HG03571 (cell line): ENCODE results near the gene SLC2A13.
"Not testable (repeated sequence)": the region's sequence is repeated elsewhere in the genome, so short reads cannot be mapped to it uniquely, and the experiment has no call there.

ENCODE experiments used
- ATAC-seq: cut with Tn5 transposase; IDR thresholded peaks from one replicate; pipeline ENCODE4 v1.9.1; 2021; ENCODE audit not compliant: unreplicated experiment

Gene SLC2A13

GRCh38 chr12:40044396-40044795 is 61.5 kb downstream of the SLC2A13 start:
- no peak for ATAC-seq

GRCh38 chr12:40039598-40039997 is 66.3 kb downstream of the SLC2A13 start:
- ATAC-seq, result no peak

- no peak for ATAC-seq
Measured at GRCh38 chr12:40038619-40039018, 67.3 kb downstream of the SLC2A13 start.

- no peak for ATAC-seq
Measured at GRCh38 chr12:40034712-40035111, 71.2 kb downstream of the SLC2A13 start.

- ATAC-seq, result no peak
Measured at GRCh38 chr12:40034156-40034555, 71.7 kb downstream of the SLC2A13 start.

- no peak for ATAC-seq
Measured at GRCh38 chr12:40033242-40033630, 72.6 kb downstream of the SLC2A13 start.

GRCh38 chr12:40032433-40033241 is 73.2 kb downstream of the SLC2A13 start:
- no peak for ATAC-seq

GRCh38 chr12:40031965-40032364 is 73.9 kb downstream of the SLC2A13 start:
- no peak for ATAC-seq

GRCh38 chr12:40030970-40031369 is 74.9 kb downstream of the SLC2A13 start:
- ATAC-seq, result not testable (repeated sequence)

- ATAC-seq, result no peak
Measured at GRCh38 chr12:40028296-40028695, 77.6 kb downstream of the SLC2A13 start.

GRCh38 chr12:40022850-40023249 is 83.0 kb downstream of the SLC2A13 start:
- no peak for ATAC-seq

GRCh38 chr12:40020261-40020691 is 85.6 kb downstream of the SLC2A13 start:
- ATAC-seq, result no peak

- ATAC-seq, result no peak
Measured at GRCh38 chr12:40017488-40017887, 88.4 kb downstream of the SLC2A13 start.

GRCh38 chr12:40016980-40017379 is 88.9 kb downstream of the SLC2A13 start:
- ATAC-seq, result no peak

- ATAC-seq, result no peak
Measured at GRCh38 chr12:40015881-40016280, 90.0 kb downstream of the SLC2A13 start.

GRCh38 chr12:40015345-40015744 is 90.5 kb downstream of the SLC2A13 start:
- no peak for ATAC-seq

- ATAC-seq, result no peak
Measured at GRCh38 chr12:40013847-40014246, 92.0 kb downstream of the SLC2A13 start.

- ATAC-seq, result no peak
Measured at GRCh38 chr12:40013292-40013691, 92.6 kb downstream of the SLC2A13 start.

GRCh38 chr12:40012711-40013110 is 93.2 kb downstream of the SLC2A13 start:
- no peak for ATAC-seq

- ATAC-seq, result peak; percentile 8
Measured at GRCh38 chr12:40011775-40012129, 94.1 kb downstream of the SLC2A13 start.

GRCh38 chr12:40010899-40011774 is 94.7 kb downstream of the SLC2A13 start:
- ATAC-seq, result peak; percentile 97
